Activated naive CD4-positive, alpha-beta T cell treated with anti-CD3 and anti-CD28 coated beads, Interleukin-2, amount 50 U/mL, for 24 hours (primary cell): ENCODE results near the gene SIRPG.
"Not testable (repeated sequence)": the region's sequence is repeated elsewhere in the genome, so short reads cannot be mapped to it uniquely, and the experiment has no call there.

Experiments
- H3K27ac Mint-ChIP-seq: one replicate; pipeline ENCODE4 v1.8.0; 2021; ENCODE audit warnings: mild to moderate bottlenecking, mixed read lengths
- H3K27me3 Mint-ChIP-seq: one replicate; pipeline ENCODE4 v1.8.0; 2021; ENCODE audit warnings: mixed read lengths
- H3K36me3 Mint-ChIP-seq: one replicate; pipeline ENCODE4 v1.8.0; 2021; ENCODE audit warnings: mixed read lengths
- H3K4me1 Mint-ChIP-seq: one replicate; pipeline ENCODE4 v1.8.0; 2021; ENCODE audit warnings: mixed read lengths
- H3K4me3 Mint-ChIP-seq: one replicate; pipeline ENCODE4 v1.8.0; 2021; ENCODE audit warnings: mild to moderate bottlenecking, mixed read lengths
- H3K9me3 Mint-ChIP-seq: one replicate; pipeline ENCODE4 v1.8.0; 2021; ENCODE audit warnings: mixed read lengths

SIRPG gene

GRCh38 chr20:1656844-1657243, 735 bp downstream of the SIRPG start:
- Mint-ChIP-seq H3K27me3 (no peaks in the 10 kb centered on the region), H3K36me3 (peaks cover 43% of the 10 kb centered on the region), H3K9me3 (peaks cover 17% of the 10 kb centered on the region), H3K27ac (peak overlapping the region; percentile 99), H3K4me1 (peaks cover 93% of the 10 kb centered on the region), H3K4me3 (peak overlapping the region; percentile 90)

GRCh38 chr20:1654996-1655395, 2.6 kb downstream of the SIRPG start:
- Mint-ChIP-seq H3K27ac (peak overlapping the region; percentile 85), H3K4me1 (peaks cover 93% of the 10 kb centered on the region), H3K36me3 (peaks cover 50% of the 10 kb centered on the region), H3K9me3 (peaks cover 24% of the 10 kb centered on the region), H3K4me3 (peak overlapping the region; percentile 82), H3K27me3 (no peaks in the 10 kb centered on the region)

- peaks cover 46% of the 10 kb centered on the region for H3K36me3 Mint-ChIP-seq
Observed at GRCh38 chr20:1652960-1653359, 4.6 kb downstream of the SIRPG start.

GRCh38 chr20:1652104-1652503, 5.5 kb downstream of the SIRPG start:
- Mint-ChIP-seq H3K36me3 (peaks cover 46% of the 10 kb centered on the region), H3K27me3 (no peaks in the 10 kb centered on the region), H3K27ac (peak overlapping the region; percentile 83), H3K4me3 (peak overlapping the region; percentile 51), H3K9me3 (peaks cover 19% of the 10 kb centered on the region), H3K4me1 (peaks cover 88% of the 10 kb centered on the region)

More at GRCh38 chr20:1652960-1653359, 4.6 kb downstream of the SIRPG start:
- Mint-ChIP-seq H3K27me3 (no peaks in the 10 kb centered on the region), H3K27ac (peak overlapping the region; percentile 82), H3K4me1 (peaks cover 88% of the 10 kb centered on the region), H3K9me3 (peaks cover 19% of the 10 kb centered on the region), H3K4me3 (peak overlapping the region; percentile 66)

- H3K4me3 Mint-ChIP-seq = peak overlapping the region; percentile 51
- peaks cover 19% of the 10 kb centered on the region for H3K9me3 Mint-ChIP-seq
- peak overlapping the region; percentile 83 for H3K27ac Mint-ChIP-seq
- H3K36me3 Mint-ChIP-seq = peaks cover 44% of the 10 kb centered on the region
- no peaks in the 10 kb centered on the region for H3K27me3 Mint-ChIP-seq
- H3K4me1 Mint-ChIP-seq = peaks cover 89% of the 10 kb centered on the region
Observed at GRCh38 chr20:1651268-1652058, 6.1 kb downstream of the SIRPG start.

GRCh38 chr20:1648101-1648500, 9.5 kb downstream of the SIRPG start:
- Mint-ChIP-seq H3K4me1 (peaks cover 74% of the 10 kb centered on the region), H3K4me3 (no peak overlapping the region), H3K27ac (peak overlapping the region; percentile 68), H3K36me3 (peaks cover 31% of the 10 kb centered on the region), H3K27me3 (no peaks in the 10 kb centered on the region), H3K9me3 (peaks cover 12% of the 10 kb centered on the region)

GRCh38 chr20:1646975-1647431, 10.6 kb downstream of the SIRPG start:
- Mint-ChIP-seq H3K4me1 (peaks cover 65% of the 10 kb centered on the region), H3K27me3 (no peaks in the 10 kb centered on the region), H3K4me3 (no peak overlapping the region), H3K36me3 (peaks cover 26% of the 10 kb centered on the region), H3K9me3 (peaks cover 7% of the 10 kb centered on the region), H3K27ac (peak overlapping the region; percentile 72)

GRCh38 chr20:1644101-1644962, 13.2 kb downstream of the SIRPG start:
- Mint-ChIP-seq H3K9me3 (no peaks in the 10 kb centered on the region), H3K36me3 (peaks cover 21% of the 10 kb centered on the region), H3K4me1 (peaks cover 42% of the 10 kb centered on the region), H3K27ac (peak overlapping the region; percentile 68), H3K27me3 (no peaks in the 10 kb centered on the region), H3K4me3 (no peak overlapping the region)

- H3K27ac Mint-ChIP-seq = peak overlapping the region; percentile 65
- H3K4me3 Mint-ChIP-seq, H3K9me3 Mint-ChIP-seq, H3K27me3 Mint-ChIP-seq: not testable (repeated sequence)
- H3K4me1 Mint-ChIP-seq = peaks cover 35% of the 10 kb centered on the region
- peaks cover 29% of the 10 kb centered on the region for H3K36me3 Mint-ChIP-seq
Observed at GRCh38 chr20:1638643-1639042, 18.9 kb downstream of the SIRPG start.

- H3K27me3 Mint-ChIP-seq = no peaks in the 10 kb centered on the region
Observed at GRCh38 chr20:1637755-1638154, 19.8 kb downstream of the SIRPG start.

GRCh38 chr20:1637226-1637625, 20.4 kb downstream of the SIRPG start:
- no peak overlapping the region for H3K4me3 Mint-ChIP-seq
- no peaks in the 10 kb centered on the region for H3K27me3 Mint-ChIP-seq
- H3K4me1 Mint-ChIP-seq = peaks cover 48% of the 10 kb centered on the region
- H3K9me3 Mint-ChIP-seq = no peaks in the 10 kb centered on the region
- no peak overlapping the region for H3K27ac Mint-ChIP-seq
- peaks cover 39% of the 10 kb centered on the region for H3K36me3 Mint-ChIP-seq

More at GRCh38 chr20:1637755-1638154, 19.8 kb downstream of the SIRPG start:
- Mint-ChIP-seq H3K27ac (no peak overlapping the region), H3K9me3 (no peaks in the 10 kb centered on the region), H3K4me1 (peaks cover 43% of the 10 kb centered on the region), H3K36me3 (peaks cover 34% of the 10 kb centered on the region), H3K4me3 (no peak overlapping the region)

GRCh38 chr20:1636621-1637020, 21.0 kb downstream of the SIRPG start:
- H3K4me3 Mint-ChIP-seq = no peak overlapping the region
- no peaks in the 10 kb centered on the region for H3K27me3 Mint-ChIP-seq
- H3K4me1 Mint-ChIP-seq = peaks cover 54% of the 10 kb centered on the region
- peak overlapping the region; percentile 59 for H3K27ac Mint-ChIP-seq
- H3K36me3 Mint-ChIP-seq = peaks cover 43% of the 10 kb centered on the region
- H3K9me3 Mint-ChIP-seq = no peaks in the 10 kb centered on the region

GRCh38 chr20:1635291-1635979, 22.1 kb downstream of the SIRPG start:
- Mint-ChIP-seq H3K36me3 (peaks cover 44% of the 10 kb centered on the region), H3K4me1 (peaks cover 64% of the 10 kb centered on the region), H3K9me3 (no peaks in the 10 kb centered on the region), H3K27ac (peak overlapping the region; percentile 35), H3K27me3 (no peaks in the 10 kb centered on the region), H3K4me3 (no peak overlapping the region)

- Mint-ChIP-seq H3K27ac (peak overlapping the region; percentile 82), H3K36me3 (peaks cover 44% of the 10 kb centered on the region), H3K9me3 (no peaks in the 10 kb centered on the region), H3K4me1 (peaks cover 80% of the 10 kb centered on the region), H3K27me3 (no peaks in the 10 kb centered on the region), H3K4me3 (no peak overlapping the region)
Observed at GRCh38 chr20:1633535-1633934, 24.0 kb downstream of the SIRPG start.

- no peaks in the 10 kb centered on the region for H3K27me3 Mint-ChIP-seq
- peaks cover 81% of the 10 kb centered on the region for H3K4me1 Mint-ChIP-seq
- H3K9me3 Mint-ChIP-seq = no peaks in the 10 kb centered on the region
- peak overlapping the region; percentile 92 for H3K27ac Mint-ChIP-seq
- peaks cover 52% of the 10 kb centered on the region for H3K36me3 Mint-ChIP-seq
- peak overlapping the region; percentile 69 for H3K4me3 Mint-ChIP-seq
Observed at GRCh38 chr20:1632178-1632577, 25.4 kb downstream of the SIRPG start.
